Urothelium cell line (cell line): Measurements from ENCODE around the gene NDUFA7.
"Not testable (repeated sequence)": the region's sequence is repeated elsewhere in the genome, so short reads cannot be mapped to it uniquely, and the experiment has no call there.

Experiments
- DNase-seq: peaks from one replicate; pipeline ENCODE4 v3.0.0; 2011; ENCODE audit warnings: low spot score, mixed read lengths
- FAIRE-seq: peaks from 2 replicates; lab custom pipeline; 2011; peaks lifted over from hg19 to GRCh38; lab: Jason Lieb, UNC

The NDUFA7 gene

GRCh38 chr19:8321986-8322637 lies 937 bp upstream of the NDUFA7 start:
- DNase-seq (no peak), FAIRE-seq (no peak)

GRCh38 chr19:8320564-8321066 lies 560 bp downstream of the NDUFA7 start:
- no peak for FAIRE-seq
- no peak for DNase-seq

- DNase-seq (no peak), FAIRE-seq (no peak)
Observed at GRCh38 chr19:8319807-8320520, 1.2 kb downstream of the NDUFA7 start.

- FAIRE-seq, DNase-seq: not testable (repeated sequence)
Observed at GRCh38 chr19:8318835-8319234, 2.3 kb downstream of the NDUFA7 start.

- no peak for FAIRE-seq
- no peak for DNase-seq
Observed at GRCh38 chr19:8316351-8317125, 4.6 kb downstream of the NDUFA7 start.

GRCh38 chr19:8314981-8315640 lies 6.1 kb downstream of the NDUFA7 start:
- DNase-seq, FAIRE-seq: not testable (repeated sequence)

GRCh38 chr19:8311461-8312260 lies 9.5 kb downstream of the NDUFA7 start:
- DNase-seq (no peak), FAIRE-seq (no peak)

- DNase-seq (no peak), FAIRE-seq (no peak)
Observed at GRCh38 chr19:8310342-8311055, 10.7 kb downstream of the NDUFA7 start.

GRCh38 chr19:8308891-8309291 lies 12.3 kb downstream of the NDUFA7 start:
- FAIRE-seq (no peak), DNase-seq (no peak)

GRCh38 chr19:8307965-8308866 lies 13.0 kb downstream of the NDUFA7 start, which contains the start of gene CD320:
Gene CD320 (minus strand): TSS chr19:8308358. CDS start chr19:8308290, 68 bp downstream.
- DNase-seq: peak; percentile 85
- no peak for FAIRE-seq

- DNase-seq (peak; percentile 23), FAIRE-seq (no peak)
Observed at GRCh38 chr19:8307400-8307964, 13.7 kb downstream of the NDUFA7 start.

- FAIRE-seq (no peak), DNase-seq (no peak)
Observed at GRCh38 chr19:8306235-8307054, 14.7 kb downstream of the NDUFA7 start.

GRCh38 chr19:8305798-8306197 lies 15.4 kb downstream of the NDUFA7 start:
- FAIRE-seq: no peak
- no peak for DNase-seq

- FAIRE-seq (no peak), DNase-seq (no peak)
Observed at GRCh38 chr19:8304841-8305621, 16.1 kb downstream of the NDUFA7 start.

- DNase-seq: no peak
- no peak for FAIRE-seq
Observed at GRCh38 chr19:8302734-8303133, 18.4 kb downstream of the NDUFA7 start.

- DNase-seq (no peak), FAIRE-seq (no peak)
Observed at GRCh38 chr19:8302357-8302691, 18.9 kb downstream of the NDUFA7 start.

- not testable (repeated sequence) for FAIRE-seq, DNase-seq
Observed at GRCh38 chr19:8291337-8291736, 29.8 kb downstream of the NDUFA7 start.
